ENCODE data around the gene CCDC85C.

The CCDC85C gene

GRCh38 chr14:99551034-99551922 is 52.7 kb downstream of the CCDC85C start:
- DNase-seq: no peak
- in situ Hi-C loops (cut with MboI; ENCODE audit: low pct_unique_long_range_greater_than_20kb, low sequenced_read_pairs): no loop called here

DNA sequence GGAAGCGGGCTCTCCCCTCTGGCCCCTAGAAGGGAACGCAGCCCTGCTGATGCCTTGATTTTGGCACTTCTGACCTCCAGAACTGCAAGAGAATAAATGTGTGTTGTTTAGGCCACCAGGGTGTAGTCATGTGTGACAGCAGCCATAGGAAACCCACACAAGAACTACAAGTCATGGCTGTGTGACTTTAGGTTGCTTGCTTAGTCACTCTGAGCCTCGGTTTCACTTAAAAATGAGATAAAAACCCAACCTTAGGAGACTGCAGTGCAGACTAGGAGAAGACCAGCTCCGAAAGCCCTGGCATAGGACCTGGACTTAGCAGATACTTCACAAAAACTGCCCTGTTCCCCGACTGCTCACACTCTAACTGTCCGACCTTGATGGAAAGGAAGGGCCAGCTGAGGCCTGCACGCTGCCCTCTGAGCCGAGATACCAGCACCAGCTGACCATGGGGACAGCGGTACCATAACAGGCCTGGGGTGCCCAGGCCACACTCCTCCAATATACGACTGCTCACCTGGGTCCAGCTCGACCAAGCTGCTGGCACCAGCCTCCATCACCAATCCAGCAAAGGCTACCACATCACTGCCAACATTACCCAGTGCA is 53.5 kb downstream of the CCDC85C start:
- in situ Hi-C loops (cut with MboI; ENCODE audit: low pct_unique_long_range_greater_than_20kb, low sequenced_read_pairs): no loop called here
- no peak for DNase-seq

DNA sequence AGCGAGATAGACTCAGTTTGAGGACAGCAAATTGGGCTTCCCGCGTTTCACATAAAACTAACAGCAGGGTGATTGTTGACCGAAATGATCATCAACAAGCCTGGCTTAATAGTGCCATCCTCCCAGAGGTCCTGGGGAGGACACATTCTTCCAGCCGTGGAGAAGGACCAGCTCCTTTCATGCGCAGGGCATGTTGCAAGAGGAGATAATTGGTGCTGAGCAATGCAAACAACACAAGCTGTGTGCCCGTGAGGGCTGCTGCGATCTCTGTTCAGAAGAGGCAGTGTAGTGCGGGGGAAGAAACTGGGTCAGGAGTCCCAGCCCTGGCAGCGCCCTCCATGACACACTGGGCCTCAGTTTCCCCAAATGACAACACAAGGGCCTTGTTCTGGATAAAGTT is 54.3 kb downstream of the CCDC85C start:
- no peak for DNase-seq
- in situ Hi-C loops (cut with MboI; ENCODE audit: low pct_unique_long_range_greater_than_20kb, low sequenced_read_pairs): no loop called here

DNA sequence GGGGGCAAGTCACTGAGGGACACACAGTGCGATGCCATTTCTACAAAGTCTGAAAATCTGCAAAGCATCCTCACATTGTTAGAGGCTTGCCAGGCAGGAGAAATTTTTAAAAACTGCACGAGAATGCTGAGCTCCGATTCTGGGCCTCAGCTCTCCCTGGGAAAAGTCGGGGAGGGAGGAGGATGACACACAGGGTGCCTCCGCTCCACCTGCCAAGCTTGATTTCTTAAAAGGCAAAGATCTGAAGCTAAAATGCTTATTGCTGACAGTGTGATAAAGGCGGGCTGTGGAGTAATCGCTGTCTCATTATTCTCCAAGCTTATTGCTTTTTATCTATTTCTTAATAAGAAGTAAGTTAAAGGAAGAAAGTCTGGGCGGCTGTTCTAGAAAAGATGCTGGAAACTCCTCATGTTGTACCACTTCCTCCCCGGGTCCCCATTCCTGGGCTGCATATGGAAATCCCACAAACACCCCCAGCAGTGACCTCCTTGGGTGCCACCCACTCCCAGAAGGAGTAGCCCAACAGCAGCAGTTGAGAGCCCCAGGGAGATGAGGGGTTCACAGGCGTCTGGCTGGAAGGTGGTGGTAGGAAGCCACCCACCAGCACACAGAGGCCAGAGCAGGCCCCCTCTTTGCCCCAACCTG is 55.0 kb downstream of the CCDC85C start:
- DNase-seq: no peak
- in situ Hi-C loops (cut with MboI; ENCODE audit: low pct_unique_long_range_greater_than_20kb, low sequenced_read_pairs): no loop called here

DNA sequence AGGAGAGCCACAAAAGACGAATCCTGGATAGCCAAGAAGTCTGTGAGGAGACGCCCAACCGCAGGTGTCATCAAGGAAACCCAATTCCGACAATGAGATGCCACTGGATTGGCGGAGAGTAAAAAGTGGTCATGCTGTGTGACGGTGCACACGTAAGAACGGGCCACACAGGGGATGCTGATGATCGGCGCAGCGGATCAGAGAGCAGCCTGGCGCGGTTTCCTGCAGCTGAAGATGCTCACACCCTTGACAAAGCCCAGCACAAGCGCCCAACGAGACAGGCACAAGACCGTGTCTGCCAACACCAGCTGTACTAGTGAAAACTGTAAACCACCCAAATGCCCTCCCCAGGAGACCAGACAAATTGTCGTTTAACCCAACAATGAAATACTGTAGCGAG is 55.8 kb downstream of the CCDC85C start:
- DNase-seq: no peak
- in situ Hi-C loops (cut with MboI; ENCODE audit: low pct_unique_long_range_greater_than_20kb, low sequenced_read_pairs): no loop called here

DNA sequence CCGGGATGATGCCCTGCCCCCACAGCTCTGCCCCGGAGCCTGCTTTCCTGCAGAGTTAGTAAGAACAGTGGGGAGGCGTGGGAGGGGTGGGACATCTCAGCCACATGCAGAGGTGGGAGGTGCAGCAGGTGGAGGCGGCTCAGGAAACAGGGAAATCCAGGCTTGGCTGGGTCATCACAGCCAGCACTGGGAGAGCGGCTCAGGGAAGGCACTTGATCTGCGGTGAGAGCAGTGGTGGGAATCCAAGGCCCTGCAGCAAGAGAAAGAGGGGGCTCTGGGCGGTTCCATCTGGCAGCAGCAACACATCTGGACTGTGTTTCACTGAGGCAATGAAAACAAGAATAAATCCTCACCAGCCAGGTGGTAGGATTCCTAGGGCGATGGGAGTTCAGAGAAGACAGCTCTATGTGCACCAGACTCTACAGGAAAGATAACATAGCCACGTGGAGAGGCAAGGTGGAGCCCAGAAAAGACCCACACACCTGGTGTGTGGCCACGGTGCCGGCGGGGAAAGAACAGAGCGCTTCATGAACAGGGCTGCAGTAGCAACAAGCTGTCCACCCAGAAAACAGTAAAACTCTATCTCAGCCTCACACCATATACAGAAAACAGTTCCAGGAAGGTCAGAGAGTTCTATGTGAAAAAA is 57.6 kb downstream of the CCDC85C start:
- in situ Hi-C loops (cut with MboI; ENCODE audit: low pct_unique_long_range_greater_than_20kb, low sequenced_read_pairs): no loop called here

GRCh38 chr14:99545586-99545985 is 58.4 kb downstream of the CCDC85C start:
- in situ Hi-C loops (cut with MboI; ENCODE audit: low pct_unique_long_range_greater_than_20kb, low sequenced_read_pairs): no loop called here
- DNase-seq: no peak

More for the DNA sequence above, 57.6 kb downstream of the CCDC85C start:
- peak; percentile 18 for DNase-seq

- DNase-seq: peak; percentile 20
- in situ Hi-C loops (cut with MboI; ENCODE audit: low pct_unique_long_range_greater_than_20kb, low sequenced_read_pairs): no loop called here
Measured at GRCh38 chr14:99544991-99545390, 59.0 kb downstream of the CCDC85C start.

GRCh38 chr14:99543985-99544384 is 60.0 kb downstream of the CCDC85C start:
- in situ Hi-C loops (cut with MboI; ENCODE audit: low pct_unique_long_range_greater_than_20kb, low sequenced_read_pairs): no loop called here
- DNase-seq: no peak

- in situ Hi-C loops (cut with MboI; ENCODE audit: low pct_unique_long_range_greater_than_20kb, low sequenced_read_pairs): no loop called here
- DNase-seq: no peak
Measured at GRCh38 chr14:99543370-99543769, 60.6 kb downstream of the CCDC85C start.

DNA sequence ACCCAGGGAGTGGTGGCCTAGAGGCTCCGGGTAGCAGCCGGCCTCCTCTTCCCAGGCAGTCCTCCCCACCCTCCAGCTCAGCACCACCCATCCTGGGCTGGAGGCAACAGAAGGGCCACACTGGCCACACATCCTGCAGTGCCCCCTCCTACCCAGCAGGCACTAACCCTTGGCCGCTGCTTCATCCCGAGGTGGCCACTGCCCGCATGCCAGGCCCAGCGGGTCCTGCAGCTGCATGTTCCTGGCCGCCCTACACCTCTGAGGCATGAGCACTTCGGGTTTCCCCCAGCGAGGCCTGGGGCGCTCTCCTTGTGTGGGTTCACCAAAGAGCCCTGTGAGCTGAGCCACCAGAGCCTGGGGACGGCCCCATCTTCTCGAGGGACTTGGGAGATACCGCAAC is 61.4 kb downstream of the CCDC85C start:
- in situ Hi-C loops (cut with MboI; ENCODE audit: low pct_unique_long_range_greater_than_20kb, low sequenced_read_pairs): no loop called here
- DNase-seq: no peak

DNA sequence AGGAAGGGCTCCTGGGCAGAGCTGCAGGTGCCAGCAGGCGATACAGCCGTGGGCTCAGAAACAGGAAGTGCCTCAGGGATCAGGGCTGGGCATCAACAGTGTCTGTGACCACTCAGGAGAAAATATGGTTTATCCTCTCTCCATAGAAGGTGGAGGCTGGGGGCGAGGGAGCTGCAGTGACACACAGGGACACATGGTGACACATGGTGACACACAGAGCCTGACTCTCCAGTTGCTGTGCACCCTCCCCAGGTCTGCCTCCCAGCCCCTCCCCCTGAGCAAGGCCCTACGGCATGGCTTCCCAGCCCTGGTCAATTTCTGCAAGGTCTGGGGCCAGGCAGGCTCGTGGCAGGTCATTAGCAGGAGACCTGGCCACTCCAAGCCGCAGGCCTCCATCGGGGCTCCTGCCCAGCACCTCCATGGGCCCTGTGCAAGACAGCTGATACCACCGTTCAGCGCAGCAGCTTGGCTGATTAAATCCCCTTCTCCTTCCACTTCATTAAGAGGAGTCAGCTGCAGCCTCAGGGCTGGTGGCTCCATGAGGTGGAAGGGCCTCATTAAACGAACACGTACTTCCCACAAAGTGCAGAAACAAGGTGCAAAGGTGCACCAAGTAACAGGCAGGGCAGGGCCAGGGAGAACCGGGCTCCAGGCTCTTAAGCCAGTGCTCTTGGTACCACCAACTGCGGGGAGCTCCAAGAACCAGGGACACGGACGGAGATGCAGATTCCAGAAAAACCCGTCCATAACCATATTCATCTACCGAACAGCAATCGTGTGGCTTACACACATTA is 62.1 kb downstream of the CCDC85C start:
- DNase-seq: peak; percentile 50
- in situ Hi-C loops (cut with MboI; ENCODE audit: low pct_unique_long_range_greater_than_20kb, low sequenced_read_pairs): no loop called here

GRCh38 chr14:99541211-99541610 is 62.8 kb downstream of the CCDC85C start:
- in situ Hi-C loops (cut with MboI; ENCODE audit: low pct_unique_long_range_greater_than_20kb, low sequenced_read_pairs): no loop called here
- no peak for DNase-seq

DNA sequence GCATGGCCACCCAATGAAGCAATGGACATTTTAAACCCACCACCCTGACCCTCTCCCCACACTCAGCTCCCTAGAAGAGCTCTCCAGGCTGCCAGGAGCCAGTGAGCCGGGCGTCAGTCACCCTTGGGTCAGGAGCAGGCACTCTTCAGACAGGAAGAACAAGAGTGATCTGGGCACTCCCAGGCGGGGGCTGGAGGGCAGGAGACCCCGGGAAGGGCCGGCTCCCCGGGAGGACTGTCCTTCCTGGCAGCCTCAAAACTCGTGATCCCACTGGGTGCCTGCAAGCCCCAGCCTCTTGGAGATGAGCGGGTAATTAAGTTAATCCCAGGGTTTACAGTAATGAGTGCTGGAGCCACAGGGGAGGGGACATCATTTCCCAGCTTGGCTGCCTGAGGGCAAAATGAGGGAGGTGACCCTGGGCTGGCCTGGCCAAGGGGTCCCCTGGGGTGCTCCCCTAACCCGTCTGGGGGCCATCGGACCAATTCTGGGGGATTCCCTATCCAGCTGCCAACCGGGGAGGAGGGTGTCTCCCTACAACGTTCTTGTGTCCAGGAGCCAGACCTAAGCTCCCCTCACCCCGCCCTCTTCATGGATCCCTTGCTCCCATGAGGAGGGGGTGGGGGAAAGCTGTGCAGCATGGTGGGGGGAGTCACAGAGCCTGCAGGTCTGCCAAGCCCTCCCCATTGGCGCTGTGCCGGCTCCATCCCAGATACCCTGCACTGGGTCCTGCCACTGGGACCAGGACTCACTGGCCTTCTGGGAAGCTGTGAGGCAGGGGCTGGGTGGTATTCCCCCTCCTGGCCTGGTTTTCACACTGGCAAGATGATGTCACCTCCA is 63.6 kb downstream of the CCDC85C start:
- no peak for DNase-seq
- in situ Hi-C loops (cut with MboI; ENCODE audit: low pct_unique_long_range_greater_than_20kb, low sequenced_read_pairs): no loop called here

DNA sequence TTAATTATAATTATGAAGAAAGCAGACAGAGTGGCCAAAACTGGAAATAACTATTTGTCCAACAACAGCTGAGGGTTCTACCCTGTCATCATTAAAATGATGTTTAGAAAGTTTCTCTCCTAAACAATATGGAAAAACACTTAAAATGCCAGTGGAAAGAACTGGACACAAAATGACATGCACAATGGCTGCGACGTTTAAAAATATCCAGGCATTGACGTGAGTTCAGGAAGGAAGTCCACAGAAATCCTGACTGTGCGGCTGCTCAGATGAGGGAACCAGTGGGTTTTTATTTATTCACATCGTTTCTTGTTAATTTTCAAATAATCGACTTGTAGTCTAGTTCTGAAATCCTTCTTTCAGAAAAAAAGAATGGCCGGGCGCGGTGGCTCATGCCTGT is 64.5 kb downstream of the CCDC85C start:
- in situ Hi-C loops (cut with MboI; ENCODE audit: low pct_unique_long_range_greater_than_20kb, low sequenced_read_pairs): no loop called here
- DNase-seq: no peak

- no peak for DNase-seq
- in situ Hi-C loops (cut with MboI; ENCODE audit: low pct_unique_long_range_greater_than_20kb, low sequenced_read_pairs): no loop called here
Measured at GRCh38 chr14:99538733-99539132, 65.3 kb downstream of the CCDC85C start.

GRCh38 chr14:99538275-99538674 is 65.7 kb downstream of the CCDC85C start:
- no peak for DNase-seq
- in situ Hi-C loops (cut with MboI; ENCODE audit: low pct_unique_long_range_greater_than_20kb, low sequenced_read_pairs): no loop called here

DNA sequence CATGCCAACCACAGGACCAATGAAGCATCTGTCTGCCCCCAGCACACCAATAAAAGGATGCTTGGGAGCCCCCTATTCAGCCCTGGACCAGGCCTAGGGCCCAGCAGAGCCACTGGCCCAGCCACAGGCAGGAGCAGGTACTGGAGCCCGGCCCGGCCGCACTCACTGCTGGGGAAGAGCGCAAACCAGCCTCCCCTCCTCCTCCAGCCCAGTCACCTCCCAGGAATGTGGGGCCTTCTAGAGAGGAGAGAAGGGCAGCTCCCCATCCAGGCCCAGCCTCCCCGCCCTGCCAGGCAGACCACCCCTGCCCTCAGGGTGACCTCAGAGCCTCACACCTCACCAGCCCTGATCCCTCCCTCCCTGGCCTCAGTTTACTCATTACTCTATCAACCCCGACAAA is 66.6 kb downstream of the CCDC85C start:
- no peak for DNase-seq

More for the DNA sequence above, 66.6 kb downstream of the CCDC85C start:
- in situ Hi-C loops (cut with MboI; ENCODE audit: low pct_unique_long_range_greater_than_20kb, low sequenced_read_pairs): no loop called here
